ENCODE results near the gene CCDC136.

CCDC136 gene

DNA sequence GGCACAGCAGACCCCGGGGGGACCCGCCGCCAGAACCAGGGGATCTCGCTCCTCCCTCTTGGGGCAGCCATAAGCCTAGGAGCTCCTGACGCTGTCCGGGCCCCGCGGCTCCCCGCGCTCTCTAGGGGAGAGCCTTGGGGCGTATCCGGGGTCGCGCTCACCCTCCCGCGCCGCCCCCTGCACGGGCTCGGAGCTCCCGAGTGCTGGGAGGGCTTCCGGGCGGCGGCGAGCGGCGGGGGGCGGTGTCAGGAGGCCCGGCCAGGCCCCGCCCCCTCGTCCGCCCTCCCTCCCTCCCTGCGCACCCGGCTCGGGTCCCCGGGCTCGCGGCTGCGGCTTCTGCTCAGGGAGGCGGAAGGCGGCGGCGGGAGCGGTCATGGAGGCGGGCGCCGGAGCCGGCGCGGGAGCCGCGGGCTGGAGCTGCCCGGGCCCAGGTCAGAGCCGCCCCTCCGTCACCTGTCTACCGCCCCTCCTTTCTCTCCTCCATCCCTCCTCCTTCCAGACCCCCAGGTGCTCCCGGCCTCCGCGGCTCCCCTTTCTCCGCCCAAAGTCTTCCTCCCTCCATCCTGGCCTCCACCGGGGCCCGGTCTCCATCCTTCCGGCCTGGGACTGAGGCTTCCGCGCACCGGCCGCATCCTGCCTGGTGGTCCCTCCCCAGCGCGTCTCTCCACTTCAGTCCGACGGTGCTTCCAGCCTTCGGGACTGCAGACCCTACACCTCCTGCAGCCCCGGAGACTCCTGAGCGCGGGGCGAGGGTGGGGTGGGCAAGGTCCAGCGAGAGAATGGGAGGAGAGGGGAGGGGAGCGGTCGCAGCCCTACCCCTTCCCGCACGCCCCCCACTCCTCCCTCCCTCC, at the start of gene CCDC136:
CCDC136 (plus strand) TSS at position 848 of the 851 bp plus-strand sequence. CDS start 444 bp downstream, outside the sequence.
- peak in 1 of 2 experiments; percentile 90 for DNase-seq

GRCh38 chr7:128742206-128742605, 49.6 kb upstream of the CCDC136 start:
- DNase-seq, result no peak

GRCh38 chr7:128743112-128743772, 48.5 kb upstream of the CCDC136 start:
- no peak for DNase-seq

DNA sequence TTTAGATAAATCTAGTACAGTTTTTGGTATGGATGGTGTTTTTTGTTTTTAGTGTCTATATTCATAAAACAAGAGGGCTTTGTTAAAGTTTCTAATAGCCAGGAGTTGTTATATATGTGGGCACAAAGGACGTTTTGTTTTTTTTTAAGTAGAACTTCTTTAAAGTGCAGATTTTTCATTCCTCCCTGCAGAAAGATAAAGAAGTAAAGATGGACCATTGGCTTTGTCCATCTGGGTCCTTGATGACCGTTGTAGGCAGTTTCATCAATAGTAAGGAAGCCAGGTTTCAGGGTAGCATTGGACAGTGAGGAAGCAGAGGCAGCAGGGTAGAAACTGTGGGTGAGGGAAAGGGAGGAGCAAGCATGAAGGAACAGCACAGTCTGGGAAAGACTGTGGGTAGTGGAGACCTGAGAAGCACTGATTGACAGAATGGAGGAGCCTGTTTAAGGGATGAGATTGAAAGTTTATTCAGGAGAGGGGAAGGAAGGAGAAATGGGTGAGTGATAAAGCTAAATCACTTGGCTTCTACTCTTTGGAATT, 47.3 kb upstream of the CCDC136 start:
- DNase-seq, result no peak

DNA sequence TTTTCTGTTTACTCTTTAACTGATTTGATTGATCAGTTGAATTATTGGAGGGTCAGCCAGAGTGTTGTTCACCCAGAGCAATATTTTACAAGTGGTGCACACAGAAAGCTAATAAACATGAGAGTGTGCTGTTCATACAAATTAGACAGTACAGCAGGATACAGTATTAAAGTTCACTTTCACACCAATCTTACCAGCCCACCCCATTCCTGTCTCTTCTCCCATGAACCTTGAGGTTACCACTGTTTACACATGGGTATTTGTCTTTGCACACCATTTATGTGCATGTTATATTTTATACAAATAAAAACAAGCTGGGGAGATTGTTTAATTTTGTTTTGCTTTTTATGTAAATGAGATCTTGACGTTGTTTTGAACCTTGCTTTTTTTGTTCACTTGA, 46.1 kb upstream of the CCDC136 start:
- DNase-seq, result no peak

- DNase-seq, result no peak
These were observed 44.3 kb upstream of the CCDC136 start for GRCh38 chr7:128747327-128748079.

DNA sequence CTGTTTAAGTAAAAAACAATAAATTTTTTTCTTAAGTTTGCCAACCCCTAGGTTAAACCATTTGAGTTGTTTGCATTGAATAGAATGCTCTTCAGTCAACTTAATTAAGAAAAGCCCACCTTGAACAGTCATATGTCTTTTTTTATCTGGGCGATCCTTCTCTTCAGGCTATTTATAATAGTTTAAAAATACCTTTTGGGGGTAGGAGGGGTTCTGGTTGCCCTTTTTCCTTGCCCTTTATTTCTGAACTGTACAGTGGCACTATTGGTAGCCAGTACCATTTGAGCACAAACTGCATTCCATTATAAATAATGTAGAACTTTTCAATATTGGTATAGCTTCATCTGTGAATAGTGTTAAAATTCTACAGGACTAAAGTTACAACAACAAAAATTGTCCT, 39.5 kb upstream of the CCDC136 start:
- DNase-seq, result no peak

GRCh38 chr7:128755075-128755818, 36.5 kb upstream of the CCDC136 start:
- no peak for DNase-seq

GRCh38 chr7:128755819-128756476, 35.8 kb upstream of the CCDC136 start:
- DNase-seq, result no peak

DNA sequence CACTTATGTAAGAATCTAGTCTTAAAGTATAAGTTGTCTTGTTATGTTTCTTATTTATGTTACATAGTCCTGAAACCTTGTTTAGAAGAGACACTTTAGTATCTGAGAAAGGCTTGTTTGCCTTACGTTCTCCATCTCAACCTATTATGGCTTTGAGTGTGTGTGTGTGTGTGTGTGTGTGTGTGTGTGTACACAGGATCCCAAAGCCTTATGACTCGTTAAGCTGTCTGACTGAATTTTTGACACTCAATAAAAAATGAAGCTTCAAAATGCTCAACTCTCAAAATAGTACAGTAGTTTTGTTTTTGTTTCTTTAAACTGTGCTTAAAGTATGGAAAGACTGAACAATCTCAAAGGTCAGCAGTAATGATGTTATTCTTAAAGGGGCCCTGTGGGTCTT, 34.6 kb upstream of the CCDC136 start:
- DNase-seq, result no peak

DNA sequence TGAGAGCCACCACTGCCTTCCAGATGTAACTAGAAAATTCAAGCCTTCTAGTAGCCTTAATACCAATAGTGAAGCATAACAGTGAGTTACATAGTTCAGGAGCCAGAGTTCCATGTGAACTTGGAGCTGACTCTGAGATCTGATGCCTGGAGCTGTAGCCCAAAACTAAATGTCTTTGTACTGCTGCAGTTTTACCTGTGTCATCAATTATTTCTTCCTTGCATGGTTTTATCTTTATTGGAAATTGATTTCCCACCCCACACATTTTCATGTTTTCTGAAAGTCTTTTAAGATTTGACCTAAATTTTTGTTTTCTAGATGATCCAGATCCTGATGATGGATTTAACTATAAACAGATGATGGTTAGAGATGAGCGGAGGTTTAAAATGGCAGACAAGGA, 33.2 kb upstream of the CCDC136 start:
- DNase-seq, result no peak

DNA sequence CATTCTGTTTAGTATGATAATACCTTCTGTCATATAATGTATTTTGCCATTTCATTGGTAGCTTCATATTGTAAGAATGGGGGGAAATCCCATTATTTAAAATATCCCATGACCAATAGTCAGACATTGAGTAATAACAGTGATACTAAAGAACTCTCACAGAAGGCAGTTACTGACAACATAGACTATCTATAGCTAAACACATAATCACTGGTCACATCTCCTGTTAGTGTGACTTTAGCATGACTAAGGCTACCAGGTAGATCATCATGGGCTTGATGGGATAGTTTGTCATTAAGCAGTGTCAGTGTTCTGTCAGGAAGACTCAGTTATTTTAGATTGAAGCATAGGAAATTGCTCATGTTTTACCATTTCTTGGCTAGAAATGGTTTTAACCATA, 32.5 kb upstream of the CCDC136 start:
- DNase-seq, result no peak

DNA sequence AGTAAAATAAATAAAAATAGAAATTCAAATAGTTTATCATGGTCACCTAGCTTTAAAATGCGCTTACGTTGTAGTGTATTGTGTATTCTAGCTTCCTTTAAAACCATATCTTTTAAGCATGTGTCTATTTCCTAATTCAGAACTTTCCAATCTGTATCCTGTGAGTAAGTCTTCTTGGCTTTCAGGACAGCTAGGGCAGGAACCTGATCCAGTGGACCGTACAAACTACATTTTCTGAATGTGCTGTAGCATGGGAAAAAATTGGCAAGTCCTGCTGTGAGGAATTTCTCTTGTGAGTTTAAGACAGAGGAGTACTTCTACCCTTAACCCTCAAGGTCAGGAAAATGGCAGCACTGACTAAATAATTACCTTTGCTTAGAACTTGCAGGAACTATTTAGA, 28.2 kb upstream of the CCDC136 start:
- DNase-seq, result no peak

DNA sequence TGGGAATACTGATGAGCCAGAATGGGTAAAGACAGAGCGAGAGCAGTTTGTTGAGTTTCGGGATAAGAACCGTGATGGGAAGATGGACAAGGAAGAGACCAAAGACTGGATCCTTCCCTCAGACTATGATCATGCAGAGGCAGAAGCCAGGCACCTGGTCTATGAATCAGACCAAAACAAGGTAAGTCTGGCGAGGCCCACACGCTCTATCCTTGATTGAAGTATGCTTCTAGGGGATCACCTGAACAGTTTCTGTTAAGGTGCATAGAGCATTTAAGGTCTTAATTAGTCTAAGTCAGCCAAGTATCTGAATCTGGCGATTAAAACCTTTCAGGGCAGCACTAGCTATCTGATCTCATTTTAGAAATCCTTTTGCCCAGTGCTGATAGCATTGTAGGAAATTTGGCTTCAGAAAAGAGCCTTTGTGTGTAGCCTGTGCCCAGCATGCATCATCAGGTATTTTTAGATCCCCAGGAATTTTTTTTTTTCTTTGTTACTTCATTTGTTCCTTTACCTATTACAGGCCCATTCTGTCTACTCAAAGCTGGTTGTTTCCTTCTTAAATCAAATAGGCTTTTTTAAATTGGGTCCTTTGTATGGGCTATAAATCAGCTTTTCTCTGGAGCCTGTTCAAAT, 24.2 kb upstream of the CCDC136 start:
- DNase-seq, result no peak

DNA sequence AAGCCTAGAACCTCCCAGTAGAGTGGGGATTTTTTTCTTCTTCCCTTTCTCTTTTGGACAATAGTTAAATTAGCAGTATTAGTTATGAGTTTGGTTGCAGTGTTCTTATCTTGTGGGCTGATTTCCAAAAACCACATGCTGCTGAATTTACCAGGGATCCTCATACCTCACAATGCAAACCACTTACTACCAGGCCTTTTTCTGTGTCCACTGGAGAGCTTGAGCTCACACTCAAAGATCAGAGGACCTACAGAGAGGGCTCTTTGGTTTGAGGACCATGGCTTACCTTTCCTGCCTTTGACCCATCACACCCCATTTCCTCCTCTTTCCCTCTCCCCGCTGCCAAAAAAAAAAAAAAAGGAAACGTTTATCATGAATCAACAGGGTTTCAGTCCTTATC, 21.5 kb upstream of the CCDC136 start:
- no peak for DNase-seq

- no peak for DNase-seq
These were observed 18.2 kb upstream of the CCDC136 start for GRCh38 chr7:128773604-128774003.

GRCh38 chr7:128774029-128774689, 17.6 kb upstream of the CCDC136 start:
- DNase-seq, result no peak

- DNase-seq, result no peak
These were observed 16.8 kb upstream of the CCDC136 start for GRCh38 chr7:128774921-128775320.

GRCh38 chr7:128775744-128776474, 15.9 kb upstream of the CCDC136 start, which contains the start of gene OPN1SW:
TSS of gene OPN1SW (minus strand) at chr7:128775794. CDS start at chr7:128775781, 13 bp downstream.
- no peak for DNase-seq
